WTC11 (cell line): ENCODE data around the gene ITFG1. TPM values are rescaled to one million over a fixed set of nuclear protein-coding genes. Genes with fewer than 3 reads are reported as not detected.

Experiments
- ATAC-seq: fragments of 200-7000 bp; cut with Tn5 transposase; 2 replicates; pipeline ENCODE4 v1.10.0; 2021; ENCODE audit warnings: mild to moderate bottlenecking, moderate library complexity
- CTCF ChIA-PET: fragments of 300-600 bp; sonication (Branson Sonifier 250); formaldehyde crosslinking; loops from one replicate; lab custom pipeline; 2021; ENCODE audit warnings: antibody characterized with exemption; lab: Charles Lee
- POLR2A ChIA-PET: fragments of 350-600 bp; sonication (Branson Sonifier 250); formaldehyde crosslinking; loops from one replicate; lab custom pipeline; 2021; ENCODE audit warnings: antibody characterized with exemption; lab: Charles Lee
- DNase-seq: peaks from one replicate; pipeline ENCODE4 v3.0.0; 2021; ENCODE audit warnings: low spot score
- H3K27ac Mint-ChIP-seq: 2 replicates; pipeline ENCODE4 v1.8.0; 2021; ENCODE audit warnings: mixed read lengths
- H3K27me3 Mint-ChIP-seq: 2 replicates; pipeline ENCODE4 v1.8.0; 2021; ENCODE audit warnings: low read depth, mild to moderate bottlenecking, moderate library complexity, mixed read lengths
- H3K36me3 Mint-ChIP-seq: 2 replicates; pipeline ENCODE4 v1.8.0; 2021; ENCODE audit warnings: mixed read lengths
- H3K4me1 Mint-ChIP-seq: 2 replicates; pipeline ENCODE4 v1.8.0; 2022; ENCODE audit warnings: mixed read lengths
- H3K4me3 Mint-ChIP-seq: 2 replicates; pipeline ENCODE4 v1.8.0; 2021; ENCODE audit warnings: mild to moderate bottlenecking, moderate library complexity, mixed read lengths
- H3K9me3 Mint-ChIP-seq: 2 replicates; pipeline ENCODE4 v1.8.0; 2021; ENCODE audit warnings: mixed read lengths
- AR ChIP-seq: fragments of 250-450 bp; sonication (Bioruptor Pico); IDR thresholded peaks from 2 replicates; pipeline ENCODE4 v1.9.0; 2021; ENCODE audit warnings: mild to moderate bottlenecking
- ARID4B ChIP-seq: sonication (generic); formaldehyde crosslinking; IDR thresholded peaks from 2 replicates; pipeline ENCODE4 v1.8.0; 2023; ENCODE audit warnings: missing genetic modification reagents, mild to moderate bottlenecking, borderline replicate concordance
- CTCF ChIP-seq: fragments of 200-600 bp; IDR thresholded peaks from 2 replicates; pipeline ENCODE4 v1.8.0; 2022; ENCODE audit warnings: antibody characterized with exemption
- E2F1 ChIP-seq: sonication (generic); formaldehyde crosslinking; IDR thresholded peaks from 2 replicates; pipeline ENCODE4 v1.8.0; 2022; ENCODE audit warnings: mild to moderate bottlenecking, missing genetic modification reagents
- FOXP1 ChIP-seq: sonication (generic); formaldehyde crosslinking; IDR thresholded peaks from 2 replicates; pipeline ENCODE4 v1.8.0; 2022; ENCODE audit warnings: missing genetic modification reagents, mild to moderate bottlenecking, moderate library complexity, borderline replicate concordance
- HMGXB4 ChIP-seq: sonication (generic); formaldehyde crosslinking; IDR thresholded peaks from 2 replicates; pipeline ENCODE4 v1.8.1; 2023; ENCODE audit warnings: mild to moderate bottlenecking, moderate library complexity, missing genetic modification reagents
- MXD4 ChIP-seq: fragments of 250-450 bp; sonication (Bioruptor Pico); IDR thresholded peaks from 2 replicates; pipeline ENCODE4 v1.8.0; 2021; ENCODE audit warnings: mild to moderate bottlenecking, moderate library complexity, borderline replicate concordance
- MYBL2 ChIP-seq: sonication (generic); formaldehyde crosslinking; IDR thresholded peaks from 2 replicates; pipeline ENCODE4 v1.8.1; 2023; ENCODE audit warnings: mild to moderate bottlenecking, moderate library complexity, missing genetic modification reagents
- NR1H2 ChIP-seq: sonication (generic); formaldehyde crosslinking; IDR thresholded peaks from 2 replicates; pipeline ENCODE4 v1.9.0; 2021; ENCODE audit warnings: mild to moderate bottlenecking, moderate library complexity, missing genetic modification reagents
- TCF7 ChIP-seq: sonication (generic); formaldehyde crosslinking; IDR thresholded peaks from 2 replicates; pipeline ENCODE4 v1.8.0; 2022; ENCODE audit warnings: mild to moderate bottlenecking, low read depth, missing genetic modification reagents, moderate library complexity
- ZNF121 ChIP-seq: sonication (generic); formaldehyde crosslinking; IDR thresholded peaks from 2 replicates; pipeline ENCODE4 v1.8.0; 2023; ENCODE audit warnings: missing genetic modification reagents
- ZNF416 ChIP-seq: fragments of 250-450 bp; sonication (Bioruptor Pico); IDR thresholded peaks from 2 replicates; pipeline ENCODE4 v1.9.0; 2021; ENCODE audit warnings: mild to moderate bottlenecking, inconsistent platforms
- ZNF532 ChIP-seq: fragments of 250-450 bp; sonication (Bioruptor Pico); IDR thresholded peaks from 2 replicates; pipeline ENCODE4 v1.9.0; 2021; ENCODE audit warnings: mild to moderate bottlenecking, borderline replicate concordance
- total RNA-seq: library from RNA; stranded (reverse); gene quantifications from 3 replicates; pipeline ENCODE4 v1.2.3, GENCODE V29; 2021

The ITFG1 gene
- total RNA-seq, 1 experiment from 2014 or later = 21.1 TPM

- Mint-ChIP-seq H3K4me1 (no peaks in the 10 kb centered on the region), H3K9me3 (no peaks in the 10 kb centered on the region), H3K36me3 (no peaks in the 10 kb centered on the region), H3K4me3 (no peak overlapping the region), H3K27ac (no peak overlapping the region), H3K27me3 (no peaks in the 10 kb centered on the region)
- TF ChIP-seq ZNF121 (CRISPR knock-in tag) = no peak
- ChIA-PET POLR2A (no interaction called here), CTCF (no interaction called here)
- no peak for ATAC-seq
- DNase-seq = no peak
These were observed 19.5 kb upstream of the ITFG1 start for GRCh38 chr16:47480410-47480809.

- TF ChIP-seq ZNF416 (CRISPR knock-in tag) = no peak
- TF ChIP-seq AR (CRISPR knock-in tag) = no peak
- no peak for TF ChIP-seq CTCF
- ChIA-PET POLR2A (no interaction called here), CTCF (no interaction called here)
- DNase-seq (no peak), ATAC-seq (no peak)
- no peak overlapping the region for H3K4me3 Mint-ChIP-seq
- H3K4me1 Mint-ChIP-seq = no peaks in the 10 kb centered on the region
- no peaks in the 10 kb centered on the region for H3K27me3 Mint-ChIP-seq
- no peaks in the 10 kb centered on the region for H3K36me3 Mint-ChIP-seq
- no peaks in the 10 kb centered on the region for H3K9me3 Mint-ChIP-seq
- H3K27ac Mint-ChIP-seq = no peak overlapping the region
These were observed 16.8 kb upstream of the ITFG1 start for GRCh38 chr16:47477679-47478078.

- DNase-seq = no peak
- CTCF ChIA-PET = no interaction called here
- POLR2A ChIA-PET = no interaction called here
- H3K4me3 Mint-ChIP-seq = no peak overlapping the region
- no peak overlapping the region for H3K27ac Mint-ChIP-seq
- no peaks in the 10 kb centered on the region for H3K36me3 Mint-ChIP-seq
- H3K4me1 Mint-ChIP-seq = no peaks in the 10 kb centered on the region
- no peaks in the 10 kb centered on the region for H3K27me3 Mint-ChIP-seq
- ATAC-seq = no peak
- no peaks in the 10 kb centered on the region for H3K9me3 Mint-ChIP-seq
- no peak for TF ChIP-seq ARID4B
- no peak for TF ChIP-seq E2F1
- no peak for TF ChIP-seq MXD4 (CRISPR knock-in tag)
- no peak for TF ChIP-seq ZNF532 (CRISPR knock-in tag)
- TF ChIP-seq HMGXB4 (CRISPR knock-in tag) = no peak
- no peak for TF ChIP-seq TCF7 (CRISPR knock-in tag)
- no peak for TF ChIP-seq MYBL2
- TF ChIP-seq NR1H2 (CRISPR knock-in tag) = no peak
- no peak for TF ChIP-seq FOXP1 (CRISPR knock-in tag)
These were observed 15.9 kb upstream of the ITFG1 start for GRCh38 chr16:47476654-47477345.
